Measurements from ENCODE around the gene UHMK1. TPM values are rescaled to one million over a fixed set of nuclear protein-coding genes. Genes with fewer than 3 reads are reported as not detected.

Gene UHMK1
- total RNA-seq, 1 experiment from 2014 or later, result 75.1 TPM

DNA sequence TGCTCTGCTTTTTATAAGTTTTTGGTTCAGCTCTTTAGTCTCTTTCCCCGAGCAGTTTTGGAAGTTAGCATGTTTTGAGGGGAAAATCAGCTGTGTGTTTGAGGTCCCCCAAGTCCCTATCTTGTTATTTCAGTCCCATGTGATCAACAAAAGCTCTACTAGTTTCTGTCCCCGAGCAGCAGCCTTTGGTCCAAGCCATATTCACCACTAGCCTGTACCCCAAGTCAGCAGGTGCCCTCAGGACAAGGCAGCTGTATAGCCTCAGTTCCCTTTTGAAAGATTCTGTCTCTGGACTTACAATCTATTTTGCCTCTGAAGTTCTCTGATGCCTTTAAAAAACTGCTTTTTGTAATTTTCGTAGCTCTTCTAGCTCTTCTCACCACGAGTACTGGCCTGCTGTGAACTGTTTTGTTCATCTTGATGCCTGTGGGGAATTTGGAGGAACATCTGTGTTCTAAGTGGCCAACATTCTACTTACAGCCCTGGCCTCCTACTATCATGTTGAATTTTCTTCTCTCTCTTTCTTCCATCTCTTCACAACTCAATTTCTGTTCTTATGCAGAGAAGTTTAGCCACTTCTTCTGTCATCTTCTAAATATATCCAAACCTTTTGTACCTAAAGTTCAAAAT is 80.6 kb downstream of the UHMK1 start:
- POLR2A ChIA-PET, result no interaction called here
- Histone ChIP-seq H4K20me1 (ENCODE audit: insufficient read depth) (no peaks in the 10 kb centered on the region), H3K27ac (ENCODE audit: low read depth, low read length) (no peak overlapping the region), H3K36me3 (ENCODE audit: control insufficient read depth in 1 of 2, insufficient read depth in 2 of 2, low read length in 2 of 2) (peaks cover 5 to 15% of the 10 kb centered on the region in 2 experiments), H3K4me3 (replicated peaks in 1 of 2; ENCODE audit: low read depth in 1 of 2, low read length in 2 of 2) (no peak overlapping the region), H3K9me2 (ENCODE audit: insufficient read depth) (no peaks in the 10 kb centered on the region), H3K27me3 (ENCODE audit: insufficient read depth, low read length) (no peaks in the 10 kb centered on the region), H3K4me1 (ENCODE audit: control insufficient read depth in 1 of 2, insufficient read depth in 2 of 2, low read length in 2 of 2) (no peaks in the 10 kb centered on the region), H3K9ac (ENCODE audit: low read length) (no peak overlapping the region), H3K9me3 (ENCODE audit: control insufficient read depth in 1 of 2, insufficient read depth in 1 of 2, low read depth in 1 of 2, low read length in 2 of 2) (no peaks in the 10 kb centered on the region), H3K4me2 (ENCODE audit: low read length) (no peak overlapping the region), H3K79me2 (ENCODE audit: insufficient read depth, low read length) (peaks cover 20% of the 10 kb centered on the region), H2AFZ (ENCODE audit: low read depth, low read length, poor library complexity, severe bottlenecking) (no peak overlapping the region)
- CTCF ChIA-PET, result no interaction called here
- TF ChIP-seq ZFX (IDR thresholded peaks at IDR 0.05) (no peak), SRF (IDR thresholded peaks at IDR 0.05; ENCODE audit: low read depth) (no peak)
- TF ChIP-seq, protein P1, sequence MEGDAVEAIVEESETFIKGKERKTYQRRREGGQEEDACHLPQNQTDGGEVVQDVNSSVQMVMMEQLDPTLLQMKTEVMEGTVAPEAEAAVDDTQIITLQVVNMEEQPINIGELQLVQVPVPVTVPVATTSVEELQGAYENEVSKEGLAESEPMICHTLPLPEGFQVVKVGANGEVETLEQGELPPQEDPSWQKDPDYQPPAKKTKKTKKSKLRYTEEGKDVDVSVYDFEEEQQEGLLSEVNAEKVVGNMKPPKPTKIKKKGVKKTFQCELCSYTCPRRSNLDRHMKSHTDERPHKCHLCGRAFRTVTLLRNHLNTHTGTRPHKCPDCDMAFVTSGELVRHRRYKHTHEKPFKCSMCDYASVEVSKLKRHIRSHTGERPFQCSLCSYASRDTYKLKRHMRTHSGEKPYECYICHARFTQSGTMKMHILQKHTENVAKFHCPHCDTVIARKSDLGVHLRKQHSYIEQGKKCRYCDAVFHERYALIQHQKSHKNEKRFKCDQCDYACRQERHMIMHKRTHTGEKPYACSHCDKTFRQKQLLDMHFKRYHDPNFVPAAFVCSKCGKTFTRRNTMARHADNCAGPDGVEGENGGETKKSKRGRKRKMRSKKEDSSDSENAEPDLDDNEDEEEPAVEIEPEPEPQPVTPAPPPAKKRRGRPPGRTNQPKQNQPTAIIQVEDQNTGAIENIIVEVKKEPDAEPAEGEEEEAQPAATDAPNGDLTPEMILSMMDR (IDR thresholded peaks at IDR 0.05 in 2 of 3, conservative IDR thresholded peaks at IDR 0.05 in 1 of 3; ENCODE audit: borderline replicate concordance in 1 of 3, insufficient read depth in 1 of 3, low read depth in 2 of 3, low read length in 2 of 3), result no peak
- no peak for ATAC-seq
- RAD21 ChIA-PET (ENCODE audit: low non-redundant PET in 1 of 2, low total read pairs in 2 of 2, uncharacterized antibody in 2 of 2, unreplicated experiment in 2 of 2), result no interaction called here
- no peak for DNase-seq (ENCODE audit: low read depth, low spot score)
- BruUV-seq (replicated peaks), result no TSS peak
- intact Hi-C loops (cut with micrococcal nuclease), result no loop called here

DNA sequence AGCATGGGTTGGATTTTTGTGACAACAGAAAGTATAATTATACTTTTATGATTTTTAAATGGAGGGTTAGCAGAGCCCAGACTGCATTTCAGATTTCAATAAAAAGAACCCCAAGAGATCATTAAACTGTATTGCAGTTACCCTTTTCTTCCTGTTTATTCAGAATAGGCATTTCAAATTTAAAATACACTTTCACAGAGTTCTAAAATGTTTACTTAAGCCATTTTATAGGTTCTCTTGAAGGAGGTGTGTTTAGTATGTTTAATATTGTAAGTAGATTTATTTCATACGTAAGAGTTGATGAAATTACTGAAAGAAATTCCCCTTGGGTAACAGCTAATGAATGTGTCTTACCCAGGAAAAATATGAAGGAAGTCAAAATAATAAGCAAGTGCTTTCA is 81.3 kb downstream of the UHMK1 start:
- DNase-seq (ENCODE audit: low read depth, low spot score) (no peak), ATAC-seq (no peak)
- H3K4me3 ChIP-seq (replicated peaks in 1 of 2; ENCODE audit: low read depth in 1 of 2, low read length in 2 of 2), result no peak overlapping the region
- TF ChIP-seq CEBPB (IDR thresholded peaks at IDR 0.05; ENCODE audit: low read depth), result no peak
- no peak for TF ChIP-seq YY1 (IDR thresholded peaks at IDR 0.05; ENCODE audit: extremely low read depth, insufficient replicate concordance, low read depth, low read length)
- no peak for TF ChIP-seq SRF (IDR thresholded peaks at IDR 0.05; ENCODE audit: low read depth)
- no peaks in the 10 kb centered on the region for H3K9me3 ChIP-seq (ENCODE audit: control insufficient read depth in 1 of 2, insufficient read depth in 1 of 2, low read depth in 1 of 2, low read length in 2 of 2)
- peaks cover 14% of the 10 kb centered on the region for H3K79me2 ChIP-seq (ENCODE audit: insufficient read depth, low read length)
- no peaks in the 10 kb centered on the region for H3K9me2 ChIP-seq (ENCODE audit: insufficient read depth)
- H3K27ac ChIP-seq (ENCODE audit: low read depth, low read length), result no peak overlapping the region
- no peak overlapping the region for H3K9ac ChIP-seq (ENCODE audit: low read length)
- CTCF ChIA-PET, result interaction anchor here (0.6 kb wide), 1 partner anchor 11 kb away, joined by 3 read pairs; no protein-coding TSS in a partner anchor
- no peaks in the 10 kb centered on the region for H3K4me1 ChIP-seq (ENCODE audit: control insufficient read depth in 1 of 2, insufficient read depth in 2 of 2, low read length in 2 of 2)
- peaks cover 5 to 15% of the 10 kb centered on the region in 2 experiments for H3K36me3 ChIP-seq (ENCODE audit: control insufficient read depth in 1 of 2, insufficient read depth in 2 of 2, low read length in 2 of 2)
- BruUV-seq (replicated peaks), result no TSS peak
- no peaks in the 10 kb centered on the region for H3K27me3 ChIP-seq (ENCODE audit: insufficient read depth, low read length)
- H4K20me1 ChIP-seq (ENCODE audit: insufficient read depth), result no peaks in the 10 kb centered on the region
- H2AFZ ChIP-seq (ENCODE audit: low read depth, low read length, poor library complexity, severe bottlenecking), result no peak overlapping the region
- POLR2A ChIA-PET, result no interaction called here
- no peak overlapping the region for H3K4me2 ChIP-seq (ENCODE audit: low read length)
- intact Hi-C loops (cut with micrococcal nuclease), result no loop called here
- RAD21 ChIA-PET (ENCODE audit: low non-redundant PET in 1 of 2, low total read pairs in 2 of 2, uncharacterized antibody in 2 of 2, unreplicated experiment in 2 of 2), result no interaction called here

Other genes with a start within 250 kb of the UHMK1 start
- not detected for gene SPATA46, start 121.0 kb upstream of the UHMK1 start, total RNA-seq (2021; ENCODE audit: unreplicated experiment)
- 7.7 TPM for gene C1orf226, start 116.1 kb upstream of the UHMK1 start, total RNA-seq (2021; ENCODE audit: unreplicated experiment)
- gene SH2D1B, start 85.7 kb upstream of the UHMK1 start, total RNA-seq (2021; ENCODE audit: unreplicated experiment), result 0.12 TPM
- 51.4 TPM for gene UAP1, start 63.9 kb downstream of the UHMK1 start, total RNA-seq (2021; ENCODE audit: unreplicated experiment)
- 0.84 TPM for gene DDR2, start 134.6 kb downstream of the UHMK1 start, total RNA-seq (2021; ENCODE audit: unreplicated experiment)

Data from HCT116 (cell line).